Kidney tubule cell (primary cell): ENCODE results near the gene CD68.
"Not testable (repeated sequence)": the region's sequence is repeated elsewhere in the genome, so short reads cannot be mapped to it uniquely, and the experiment has no call there.

Experiments used
- DNase-seq: peaks from one replicate; pipeline ENCODE4 v3.0.0-alpha.2; 2018; ENCODE audit warnings: low spot score

Gene CD68

GRCh38 chr17:7580604-7581575 lies 1.5 kb downstream of the CD68 start:
- no peak for DNase-seq

DNA sequence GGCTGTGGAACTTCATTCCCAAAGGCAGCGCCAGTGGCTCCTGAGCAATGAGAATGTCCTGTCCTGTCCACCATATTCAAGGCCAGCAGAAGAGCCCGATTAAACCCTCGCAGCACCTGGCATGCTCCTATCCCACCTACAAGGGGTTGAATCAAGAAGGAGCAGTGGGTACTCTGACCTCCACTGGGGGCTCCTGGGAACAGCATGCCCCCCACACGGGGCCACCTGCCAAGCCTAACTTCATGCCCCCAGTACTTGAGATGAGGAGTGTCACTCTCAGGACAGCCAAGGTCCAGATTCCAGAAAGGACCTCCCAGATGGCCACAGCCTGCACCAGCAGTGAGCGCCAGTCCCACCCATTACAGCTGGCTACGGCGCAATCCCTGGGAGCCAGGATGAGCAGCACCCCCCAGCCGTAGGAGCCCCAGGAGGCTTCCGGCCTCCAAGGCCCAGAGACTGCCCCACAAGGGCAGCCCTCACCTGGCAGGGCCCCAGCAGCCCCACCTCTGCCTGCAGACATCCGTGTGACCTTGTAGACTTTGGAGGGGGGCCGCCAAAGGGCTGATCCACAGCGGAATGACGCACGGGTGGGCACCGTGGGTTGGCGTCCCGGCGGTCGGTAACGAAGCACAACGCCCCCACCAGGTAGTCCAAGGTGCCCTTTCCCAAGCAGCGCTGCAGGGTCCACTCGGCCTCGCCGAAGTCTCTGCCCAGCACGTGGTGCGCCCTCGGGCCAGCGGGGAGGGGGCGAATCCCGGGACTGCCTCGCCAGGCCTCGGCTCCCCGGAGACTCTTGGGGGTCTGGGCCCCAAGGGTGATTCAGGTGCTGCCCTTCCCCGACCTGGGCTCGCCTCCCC lies 3.2 kb downstream of the CD68 start:
- no peak for DNase-seq

DNA sequence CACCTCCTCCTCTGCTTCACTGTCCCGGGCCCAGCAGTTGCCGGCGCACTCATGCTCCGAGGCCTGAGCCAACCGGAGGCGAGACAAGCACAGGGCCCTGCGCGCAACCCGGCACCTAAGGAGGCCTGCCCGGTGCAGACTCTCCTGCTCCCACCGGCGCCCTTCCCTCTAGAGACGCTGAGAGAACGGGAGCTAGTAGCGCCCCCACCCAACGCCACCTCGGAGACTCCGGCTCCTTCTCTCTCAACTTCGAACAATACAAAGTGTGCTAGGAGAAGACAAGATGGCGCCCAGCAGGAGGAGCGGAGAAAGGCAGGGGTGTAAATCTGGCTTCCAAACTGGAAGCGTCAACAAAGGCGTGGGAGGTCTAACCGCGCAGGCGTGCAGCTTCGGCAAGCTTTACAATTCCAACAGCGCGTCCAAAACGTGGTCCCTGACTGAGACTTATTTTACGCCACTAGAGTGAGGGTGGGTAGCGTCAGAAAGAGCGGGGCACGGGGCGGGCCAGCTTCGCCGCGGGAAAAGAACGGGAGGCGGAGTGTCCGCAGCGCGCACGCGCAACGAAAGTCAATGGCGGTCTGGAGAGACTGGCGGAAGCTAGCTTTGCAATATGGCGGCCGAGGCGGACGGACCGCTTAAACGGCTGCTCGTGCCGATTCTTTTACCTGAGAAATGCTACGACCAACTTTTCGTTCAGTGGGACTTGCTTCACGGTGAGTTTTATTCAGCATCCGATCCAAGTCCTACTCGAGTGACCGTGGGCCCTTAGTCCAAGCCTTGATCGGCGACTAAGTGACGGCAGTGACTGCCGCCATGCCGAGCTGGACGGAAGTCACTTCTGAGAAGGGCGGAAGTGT lies 4.0 kb downstream of the CD68 start, which contains the start of gene MPDU1:
TSS of gene MPDU1 (plus strand) at position 600 of the 857 bp plus-strand sequence. CDS start at position 611, 11 bp downstream.
- peak; percentile 96 for DNase-seq

GRCh38 chr17:7586673-7587419 lies 7.4 kb downstream of the CD68 start:
- peak; percentile 38 for DNase-seq

DNA sequence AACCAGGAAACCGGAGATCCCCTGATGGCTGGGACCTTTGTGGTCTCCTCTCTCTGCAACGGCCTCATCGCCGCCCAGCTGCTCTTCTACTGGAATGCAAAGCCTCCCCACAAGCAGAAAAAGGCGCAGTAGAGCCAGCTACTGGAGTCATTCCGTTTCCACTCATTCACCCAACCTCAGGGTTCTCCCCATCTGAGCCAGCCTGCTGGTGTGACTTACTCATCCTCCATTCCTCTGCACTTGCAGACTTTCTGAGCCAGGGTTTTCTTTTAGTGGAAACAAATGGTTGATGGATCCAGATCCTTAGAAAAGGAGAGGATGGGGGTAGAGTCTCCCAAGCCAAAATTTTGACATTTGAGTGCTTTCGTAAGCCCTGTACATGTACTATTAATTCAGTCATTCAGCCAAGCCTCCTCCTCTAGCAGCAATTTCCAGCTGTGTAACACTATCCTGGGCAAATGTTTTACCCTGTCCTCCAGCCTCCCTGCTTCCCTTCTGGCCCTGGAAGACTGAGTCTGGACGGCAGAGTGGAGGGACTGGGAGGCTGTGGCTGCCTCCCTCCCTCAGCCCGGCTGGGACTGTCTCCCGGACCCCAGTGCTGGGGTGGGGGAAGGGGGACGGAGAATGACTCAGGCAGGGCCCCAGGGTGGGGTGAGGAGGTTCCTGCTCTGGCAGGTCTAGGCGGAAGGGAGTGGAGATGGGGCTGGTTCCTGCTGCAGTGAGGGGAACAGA lies 8.1 kb downstream of the CD68 start:
- DNase-seq: peak; percentile 59

DNA sequence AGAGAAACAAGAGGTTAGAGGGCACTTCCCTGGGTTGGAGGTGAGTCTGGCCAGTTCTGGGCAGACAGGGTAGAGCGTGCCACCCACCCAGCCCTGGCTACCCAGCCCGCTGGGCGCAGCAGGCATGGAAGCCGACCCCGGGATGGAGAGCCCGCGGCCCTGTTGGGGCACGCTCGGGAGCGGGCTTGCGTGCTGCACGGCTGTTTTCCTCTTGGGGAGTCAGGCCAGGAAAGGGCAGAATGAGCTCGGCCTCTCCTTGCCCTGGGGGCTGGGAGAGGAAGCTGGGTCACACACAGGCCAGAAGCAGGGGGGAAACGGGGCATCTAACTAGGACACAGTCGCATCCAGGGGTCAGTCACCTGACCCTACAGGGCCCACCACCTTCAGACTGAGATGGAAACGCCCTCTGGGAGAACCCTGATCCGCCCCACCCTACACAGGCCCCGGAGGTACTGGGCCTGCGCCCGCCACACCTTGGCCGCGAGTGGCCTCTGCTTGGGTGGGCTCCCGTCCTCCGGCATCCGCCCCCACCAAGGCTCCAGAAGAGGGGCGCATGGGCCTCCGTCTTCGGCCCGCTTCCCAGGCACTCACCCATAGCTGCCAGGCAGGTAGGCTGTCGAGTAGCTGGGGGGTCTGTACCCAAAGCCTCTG lies 9.2 kb downstream of the CD68 start:
- no peak for DNase-seq

- peak; percentile 81 for DNase-seq
Observed at GRCh38 chr17:7589204-7589868, 9.9 kb downstream of the CD68 start.

GRCh38 chr17:7589891-7590691 lies 10.7 kb downstream of the CD68 start, which contains the start of gene SOX15:
TSS of gene SOX15 (minus strand) at chr17:7590094. CDS start at chr17:7589676, 418 bp downstream.
- peak; percentile 70 for DNase-seq

GRCh38 chr17:7590743-7591142 lies 11.3 kb downstream of the CD68 start:
- DNase-seq: peak; percentile 73

DNA sequence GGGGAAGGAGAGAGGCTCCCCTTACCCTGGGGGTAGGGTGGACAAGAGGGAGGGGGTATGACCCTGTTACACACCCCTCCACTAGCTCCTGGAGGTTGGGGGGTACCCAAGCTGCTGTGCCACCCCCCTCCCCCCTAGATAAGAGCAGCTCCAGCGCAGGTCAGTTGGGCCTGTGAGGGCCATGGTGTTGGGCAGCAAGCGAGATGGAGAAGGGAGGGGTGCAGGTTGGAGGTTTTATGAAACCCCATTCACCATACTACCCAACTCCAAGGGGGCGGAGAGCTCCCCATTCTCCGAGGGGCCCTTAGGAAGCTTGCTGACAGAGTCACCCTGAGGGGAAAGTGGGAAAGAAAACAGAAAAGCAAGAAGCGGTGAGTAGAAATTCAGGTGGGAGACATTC lies 12.2 kb downstream of the CD68 start:
- no peak for DNase-seq

- no peak for DNase-seq
Observed at GRCh38 chr17:7592422-7593021, 13.1 kb downstream of the CD68 start.

GRCh38 chr17:7593296-7593695 lies 13.9 kb downstream of the CD68 start:
- DNase-seq: no peak

- DNase-seq: not testable (repeated sequence)
Observed at GRCh38 chr17:7597561-7597960, 18.1 kb downstream of the CD68 start.

GRCh38 chr17:7606280-7606679 lies 26.8 kb downstream of the CD68 start:
- no peak for DNase-seq

DNA sequence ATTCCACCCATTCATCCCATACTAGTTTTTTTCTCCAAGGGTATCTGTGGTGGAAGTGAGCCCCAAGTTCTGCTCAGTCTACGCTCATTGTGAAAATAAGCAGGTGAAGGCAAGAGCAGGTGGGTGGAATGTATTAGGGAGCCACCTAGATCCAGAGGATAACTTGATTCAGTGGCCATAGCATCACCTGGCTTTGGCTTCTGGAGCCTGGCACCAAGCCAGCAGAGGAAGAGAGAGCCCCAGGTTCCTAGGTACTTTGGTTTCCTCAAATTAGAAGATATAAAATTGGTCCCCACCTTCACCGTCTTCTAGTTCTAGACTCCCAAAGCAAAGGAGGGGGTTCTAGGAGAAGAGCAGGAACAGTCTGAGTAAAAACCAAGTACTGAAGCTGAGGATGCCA lies 31.2 kb downstream of the CD68 start:
- no peak for DNase-seq

DNA sequence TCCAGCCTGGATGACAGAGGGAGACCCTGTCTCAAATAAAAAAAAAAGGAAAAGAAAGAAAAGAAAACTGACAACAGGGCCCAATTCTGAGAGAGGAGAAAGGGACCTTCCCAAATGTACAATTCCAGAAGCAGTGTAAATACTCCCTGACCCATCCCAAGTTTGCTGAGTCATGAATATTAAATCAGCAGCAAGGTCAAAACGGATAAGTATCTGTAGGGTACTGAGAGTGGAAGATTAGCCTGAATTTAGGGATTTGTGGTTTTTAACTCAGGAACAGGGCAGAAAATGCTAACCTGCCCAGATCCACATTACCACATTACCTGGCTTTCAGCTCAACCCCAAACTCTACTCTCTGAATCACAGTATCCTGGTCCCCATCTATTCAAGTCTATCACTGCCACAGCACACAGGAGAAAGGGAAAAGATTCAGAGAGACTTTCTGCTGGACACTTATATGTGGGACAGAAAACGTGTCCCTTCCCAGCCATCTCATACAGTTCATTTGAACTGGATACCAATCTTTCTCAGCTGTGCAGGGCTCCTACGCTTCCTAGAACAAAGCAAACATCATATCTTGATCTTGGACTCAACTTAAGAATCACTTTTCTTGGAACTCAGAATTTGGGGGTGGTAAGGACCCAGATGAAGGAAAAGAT lies 32.3 kb downstream of the CD68 start:
- no peak for DNase-seq

DNA sequence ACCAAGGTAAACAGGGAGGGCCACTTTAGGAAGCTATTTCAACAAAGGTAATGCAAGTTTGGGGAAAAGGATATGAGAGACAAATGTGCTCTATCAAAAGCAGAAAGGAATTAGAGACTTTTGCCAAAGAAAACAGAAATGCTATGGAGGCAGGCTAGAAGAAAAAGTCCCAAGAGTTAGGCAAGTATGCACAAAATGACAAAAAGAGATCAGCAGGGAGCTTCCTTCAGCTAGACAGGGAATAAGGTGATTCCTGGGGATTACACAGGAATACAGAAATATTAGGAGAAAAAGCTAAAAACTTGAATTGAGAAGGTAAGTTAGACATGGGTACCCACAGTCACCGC lies 32.8 kb downstream of the CD68 start:
- DNase-seq: no peak
